ENCODE results near the gene ACOD1.

DNA sequence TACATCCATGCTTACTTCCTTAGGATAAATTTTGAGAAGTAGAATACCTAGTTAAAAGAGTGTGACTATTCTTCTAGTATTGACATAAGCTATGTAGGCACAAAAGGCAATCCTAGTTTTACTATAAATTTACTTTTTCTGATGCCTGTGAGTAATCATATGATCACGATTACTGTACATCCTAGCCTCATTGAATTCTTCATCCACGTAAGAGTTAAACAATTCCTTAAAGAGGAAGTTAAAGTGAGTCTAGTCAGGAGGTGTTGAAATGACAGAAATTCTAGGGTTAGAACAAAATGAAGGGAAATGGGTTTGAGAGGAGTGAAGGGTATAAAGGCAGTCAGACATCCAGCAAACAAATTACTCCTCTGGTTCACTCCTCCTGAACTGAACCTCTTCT lies at the start of gene ACOD1:
- TF ChIP-seq, protein P1, sequence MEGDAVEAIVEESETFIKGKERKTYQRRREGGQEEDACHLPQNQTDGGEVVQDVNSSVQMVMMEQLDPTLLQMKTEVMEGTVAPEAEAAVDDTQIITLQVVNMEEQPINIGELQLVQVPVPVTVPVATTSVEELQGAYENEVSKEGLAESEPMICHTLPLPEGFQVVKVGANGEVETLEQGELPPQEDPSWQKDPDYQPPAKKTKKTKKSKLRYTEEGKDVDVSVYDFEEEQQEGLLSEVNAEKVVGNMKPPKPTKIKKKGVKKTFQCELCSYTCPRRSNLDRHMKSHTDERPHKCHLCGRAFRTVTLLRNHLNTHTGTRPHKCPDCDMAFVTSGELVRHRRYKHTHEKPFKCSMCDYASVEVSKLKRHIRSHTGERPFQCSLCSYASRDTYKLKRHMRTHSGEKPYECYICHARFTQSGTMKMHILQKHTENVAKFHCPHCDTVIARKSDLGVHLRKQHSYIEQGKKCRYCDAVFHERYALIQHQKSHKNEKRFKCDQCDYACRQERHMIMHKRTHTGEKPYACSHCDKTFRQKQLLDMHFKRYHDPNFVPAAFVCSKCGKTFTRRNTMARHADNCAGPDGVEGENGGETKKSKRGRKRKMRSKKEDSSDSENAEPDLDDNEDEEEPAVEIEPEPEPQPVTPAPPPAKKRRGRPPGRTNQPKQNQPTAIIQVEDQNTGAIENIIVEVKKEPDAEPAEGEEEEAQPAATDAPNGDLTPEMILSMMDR (IDR thresholded peaks at IDR 0.05; ENCODE audit: poor library complexity): no peak
- TF ChIP-seq EZH2 (IDR thresholded peaks at IDR 0.05; ENCODE audit: borderline replicate concordance) (no peak), EZH2phosphoT487 (IDR thresholded peaks at IDR 0.05; ENCODE audit: low read depth, severe bottlenecking, unreplicated experiment) (no peak)

Data from hepatocyte (in vitro differentiated cells).